ENCODE results near the gene CTXN2. TPM values are rescaled to one million over a fixed set of nuclear protein-coding genes. Genes with fewer than 3 reads are reported as not detected.

The CTXN2 gene
- polyA plus RNA-seq, 2 donors, result not detected

GRCh38 chr15:48205981-48206380 lies 14.5 kb downstream of the CTXN2 start, which contains the start of gene SLC12A1:
Gene SLC12A1, plus strand, starts transcription at chr15:48206302. Its CDS starts 1,418 bp downstream, at chr15:48207720.
- Histone ChIP-seq H3K4me3 (ENCODE audit: low read depth in 1 of 2, low read length in 2 of 2) (no peak within 1 kb of the TSS), H3K27me3 (ENCODE audit: control insufficient read depth in 1 of 2, insufficient read depth in 2 of 2, low read length in 2 of 2) (no peaks in the 10 kb centered on the region), H3K27ac (ENCODE audit: low read depth in 2 of 2, low read length in 1 of 2) (no peak within 1 kb of the TSS), H3K36me3 (ENCODE audit: control insufficient read depth in 2 of 2, insufficient read depth in 2 of 2, low read length in 1 of 2) (no peaks in the 10 kb centered on the region), H3K9me3 (ENCODE audit: control insufficient read depth in 2 of 2, insufficient read depth in 1 of 2, low read depth in 1 of 2, low read length in 1 of 2) (no peaks in the 10 kb centered on the region), H3K4me1 (ENCODE audit: control insufficient read depth in 2 of 2, insufficient read depth in 2 of 2, low read length in 1 of 2) (no peaks in the 10 kb centered on the region)
- WGBS, 2 donors, result 81 to 98% methylated on average over 1 of the region's 1 CpG

DNA sequence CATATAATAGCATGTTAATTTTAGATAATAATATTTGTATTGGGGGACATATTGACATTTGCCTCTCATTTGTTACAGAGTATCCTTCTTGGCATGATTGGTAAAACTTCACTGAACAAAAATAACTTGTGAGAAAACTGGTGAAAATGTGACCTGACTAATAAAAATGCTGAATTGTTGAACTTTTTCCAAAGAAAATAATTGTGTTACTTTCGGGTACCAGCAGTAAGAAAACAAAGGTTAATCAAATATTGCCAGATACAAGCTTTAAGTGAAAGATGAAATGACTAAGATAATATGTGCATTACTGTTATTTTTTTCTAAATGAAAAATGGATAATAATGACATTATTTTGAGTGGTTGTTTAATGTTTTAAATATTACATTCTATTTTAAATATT lies 29.8 kb downstream of the CTXN2 start:
- H3K4me1 ChIP-seq (ENCODE audit: control insufficient read depth in 2 of 2, insufficient read depth in 2 of 2, low read length in 1 of 2), result no peaks in the 10 kb centered on the region

GRCh38 chr15:48221885-48222284 lies 30.4 kb downstream of the CTXN2 start:
- no peaks in the 10 kb centered on the region for H3K27me3 ChIP-seq (ENCODE audit: control insufficient read depth in 1 of 2, insufficient read depth in 2 of 2, low read length in 2 of 2)
- no peak overlapping the region for H3K27ac ChIP-seq (ENCODE audit: low read depth in 2 of 2, low read length in 1 of 2)
- no peaks in the 10 kb centered on the region for H3K9me3 ChIP-seq (ENCODE audit: control insufficient read depth in 2 of 2, insufficient read depth in 1 of 2, low read depth in 1 of 2, low read length in 1 of 2)
- 79 to 89% methylated on average over 4 of the region's 4 CpGs for WGBS, 2 donors
- H3K4me1 ChIP-seq (ENCODE audit: control insufficient read depth in 2 of 2, insufficient read depth in 2 of 2, low read length in 1 of 2), result no peaks in the 10 kb centered on the region
- H3K4me3 ChIP-seq (ENCODE audit: low read depth in 1 of 2, low read length in 2 of 2), result no peak overlapping the region
- H3K36me3 ChIP-seq (ENCODE audit: control insufficient read depth in 2 of 2, insufficient read depth in 2 of 2, low read length in 1 of 2), result no peaks in the 10 kb centered on the region

More for the DNA sequence above, 29.8 kb downstream of the CTXN2 start:
- Histone ChIP-seq H3K27me3 (ENCODE audit: control insufficient read depth in 1 of 2, insufficient read depth in 2 of 2, low read length in 2 of 2) (no peaks in the 10 kb centered on the region), H3K27ac (ENCODE audit: low read depth in 2 of 2, low read length in 1 of 2) (no peak overlapping the region), H3K9me3 (ENCODE audit: control insufficient read depth in 2 of 2, insufficient read depth in 1 of 2, low read depth in 1 of 2, low read length in 1 of 2) (no peaks in the 10 kb centered on the region), H3K4me3 (ENCODE audit: low read depth in 1 of 2, low read length in 2 of 2) (no peak overlapping the region), H3K36me3 (ENCODE audit: control insufficient read depth in 2 of 2, insufficient read depth in 2 of 2, low read length in 1 of 2) (no peaks in the 10 kb centered on the region)
- 42 to 51% methylated on average over 1 of the region's 1 CpG for WGBS, 2 donors

DNA sequence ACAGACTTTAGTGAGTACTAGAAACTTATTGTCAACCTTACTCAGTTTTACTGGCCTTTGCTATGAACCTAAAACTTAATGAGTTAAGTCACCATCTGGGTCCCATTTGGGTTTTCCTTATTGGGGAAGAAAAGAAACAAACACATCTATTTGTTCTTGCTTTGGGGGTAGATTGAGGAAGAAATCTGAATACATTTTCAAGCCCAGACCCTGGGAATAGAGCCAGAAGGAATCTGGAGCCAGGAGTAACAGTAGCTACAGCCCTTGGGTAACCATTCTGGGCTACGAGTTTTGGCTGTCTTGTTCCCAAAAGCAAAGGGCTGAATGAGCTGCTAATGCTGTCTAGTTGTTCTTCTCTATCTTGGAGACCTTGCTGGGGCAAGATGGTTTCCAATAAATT lies 31.2 kb downstream of the CTXN2 start:
- no peak overlapping the region for H3K4me3 ChIP-seq (ENCODE audit: low read depth in 1 of 2, low read length in 2 of 2)
- H3K27me3 ChIP-seq (ENCODE audit: control insufficient read depth in 1 of 2, insufficient read depth in 2 of 2, low read length in 2 of 2), result no peaks in the 10 kb centered on the region
- WGBS, 2 donors, result 26 to 41% methylated on average over 1 of the region's 1 CpG
- no peaks in the 10 kb centered on the region for H3K36me3 ChIP-seq (ENCODE audit: control insufficient read depth in 2 of 2, insufficient read depth in 2 of 2, low read length in 1 of 2)
- no peaks in the 10 kb centered on the region for H3K9me3 ChIP-seq (ENCODE audit: control insufficient read depth in 2 of 2, insufficient read depth in 1 of 2, low read depth in 1 of 2, low read length in 1 of 2)
- no peak overlapping the region for H3K27ac ChIP-seq (ENCODE audit: low read depth in 2 of 2, low read length in 1 of 2)
- no peaks in the 10 kb centered on the region for H3K4me1 ChIP-seq (ENCODE audit: control insufficient read depth in 2 of 2, insufficient read depth in 2 of 2, low read length in 1 of 2)

DNA sequence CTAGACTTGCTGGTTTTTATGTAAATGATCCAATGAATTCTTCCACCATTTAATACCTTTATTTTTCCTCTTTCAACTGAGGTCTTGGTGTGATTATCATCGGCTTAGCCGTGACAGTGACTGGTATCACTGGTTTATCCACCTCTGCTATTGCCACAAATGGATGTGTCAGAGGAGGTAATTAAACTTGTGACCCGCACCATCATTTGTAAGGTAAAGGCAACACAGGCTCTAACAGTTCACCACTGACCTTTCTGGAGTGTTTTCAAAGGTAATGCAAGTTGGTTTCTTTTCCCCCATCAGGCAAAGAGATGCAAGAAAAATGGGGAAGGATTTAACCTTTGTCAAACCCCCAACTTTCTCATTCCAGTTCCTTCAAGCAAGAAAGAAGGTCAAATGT lies 34.3 kb downstream of the CTXN2 start:
- Histone ChIP-seq H3K36me3 (ENCODE audit: control insufficient read depth in 2 of 2, insufficient read depth in 2 of 2, low read length in 1 of 2) (no peaks in the 10 kb centered on the region), H3K27ac (ENCODE audit: low read depth in 2 of 2, low read length in 1 of 2) (no peak overlapping the region), H3K27me3 (ENCODE audit: control insufficient read depth in 1 of 2, insufficient read depth in 2 of 2, low read length in 2 of 2) (no peaks in the 10 kb centered on the region), H3K4me1 (ENCODE audit: control insufficient read depth in 2 of 2, insufficient read depth in 2 of 2, low read length in 1 of 2) (no peaks in the 10 kb centered on the region), H3K4me3 (ENCODE audit: low read depth in 1 of 2, low read length in 2 of 2) (no peak overlapping the region), H3K9me3 (ENCODE audit: control insufficient read depth in 2 of 2, insufficient read depth in 1 of 2, low read depth in 1 of 2, low read length in 1 of 2) (no peaks in the 10 kb centered on the region)
- 26 to 44% methylated on average over 3 of the region's 3 CpGs for WGBS, 2 donors

DNA sequence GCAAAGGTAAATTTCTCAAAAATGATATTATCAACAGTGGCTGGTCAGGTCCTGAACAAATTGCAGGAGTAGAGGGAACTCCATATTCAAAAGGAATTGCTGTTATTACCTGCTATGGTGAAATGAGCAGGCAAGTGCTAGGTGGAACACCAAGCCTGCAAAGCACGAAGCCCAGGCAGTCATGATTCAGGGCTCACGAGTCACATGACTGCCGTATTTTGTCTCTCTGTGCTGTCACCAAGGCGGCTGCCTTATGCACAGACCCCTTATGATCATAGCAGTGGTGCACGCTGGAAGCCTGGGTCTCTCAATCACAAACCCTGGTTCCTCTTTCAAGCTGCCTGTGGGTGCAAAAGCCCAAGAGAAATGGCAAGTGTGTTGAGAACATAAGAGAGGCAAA lies 39.0 kb downstream of the CTXN2 start:
- H3K27ac ChIP-seq (ENCODE audit: low read depth in 2 of 2, low read length in 1 of 2), result no peak overlapping the region

GRCh38 chr15:48233246-48233645 lies 41.8 kb downstream of the CTXN2 start:
- no peaks in the 10 kb centered on the region for H3K9me3 ChIP-seq (ENCODE audit: control insufficient read depth in 2 of 2, insufficient read depth in 1 of 2, low read depth in 1 of 2, low read length in 1 of 2)
- H3K36me3 ChIP-seq (ENCODE audit: control insufficient read depth in 2 of 2, insufficient read depth in 2 of 2, low read length in 1 of 2), result no peaks in the 10 kb centered on the region
- no peak overlapping the region for H3K4me3 ChIP-seq (ENCODE audit: low read depth in 1 of 2, low read length in 2 of 2)
- no peaks in the 10 kb centered on the region for H3K4me1 ChIP-seq (ENCODE audit: control insufficient read depth in 2 of 2, insufficient read depth in 2 of 2, low read length in 1 of 2)
- H3K27ac ChIP-seq (ENCODE audit: low read depth in 2 of 2, low read length in 1 of 2), result no peak overlapping the region
- H3K27me3 ChIP-seq (ENCODE audit: control insufficient read depth in 1 of 2, insufficient read depth in 2 of 2, low read length in 2 of 2), result no peaks in the 10 kb centered on the region

More for the DNA sequence above, 39.0 kb downstream of the CTXN2 start:
- Histone ChIP-seq H3K9me3 (ENCODE audit: control insufficient read depth in 2 of 2, insufficient read depth in 1 of 2, low read depth in 1 of 2, low read length in 1 of 2) (no peaks in the 10 kb centered on the region), H3K4me1 (ENCODE audit: control insufficient read depth in 2 of 2, insufficient read depth in 2 of 2, low read length in 1 of 2) (no peaks in the 10 kb centered on the region), H3K36me3 (ENCODE audit: control insufficient read depth in 2 of 2, insufficient read depth in 2 of 2, low read length in 1 of 2) (no peaks in the 10 kb centered on the region), H3K27me3 (ENCODE audit: control insufficient read depth in 1 of 2, insufficient read depth in 2 of 2, low read length in 2 of 2) (no peaks in the 10 kb centered on the region), H3K4me3 (ENCODE audit: low read depth in 1 of 2, low read length in 2 of 2) (no peak overlapping the region)
- 84% methylated on average over 5 of the region's 5 CpGs for WGBS, 2 donors

DNA sequence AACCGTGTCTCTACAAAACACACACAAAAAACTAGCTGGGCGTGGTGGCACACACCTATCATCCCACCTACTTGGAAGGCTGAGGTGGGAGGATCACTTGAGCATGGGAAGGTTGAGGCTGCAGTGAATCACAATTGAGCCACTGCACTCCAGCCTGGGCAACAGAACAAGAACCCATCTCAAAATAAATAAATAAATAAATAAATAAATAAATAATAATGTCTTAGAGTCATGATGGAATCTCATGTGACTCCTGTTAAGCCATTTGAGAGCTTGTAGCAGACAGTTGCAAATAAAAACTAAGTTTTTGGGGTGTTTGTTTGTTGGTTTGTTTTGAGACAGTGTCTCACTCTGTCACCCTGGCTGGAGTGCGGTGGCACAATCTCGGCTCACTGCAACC lies 47.9 kb downstream of the CTXN2 start:
- H3K9me3 ChIP-seq (ENCODE audit: control insufficient read depth in 2 of 2, insufficient read depth in 1 of 2, low read depth in 1 of 2, low read length in 1 of 2), result no peaks in the 10 kb centered on the region
- H3K4me3 ChIP-seq (ENCODE audit: low read depth in 1 of 2, low read length in 2 of 2), result no peak overlapping the region
- no peak overlapping the region for H3K27ac ChIP-seq (ENCODE audit: low read depth in 2 of 2, low read length in 1 of 2)
- WGBS, 2 donors, result 87 to 89% methylated on average over 4 of the region's 4 CpGs
- H3K4me1 ChIP-seq (ENCODE audit: control insufficient read depth in 2 of 2, insufficient read depth in 2 of 2, low read length in 1 of 2), result no peaks in the 10 kb centered on the region
- H3K27me3 ChIP-seq (ENCODE audit: control insufficient read depth in 1 of 2, insufficient read depth in 2 of 2, low read length in 2 of 2), result no peaks in the 10 kb centered on the region
- H3K36me3 ChIP-seq (ENCODE audit: control insufficient read depth in 2 of 2, insufficient read depth in 2 of 2, low read length in 1 of 2), result no peaks in the 10 kb centered on the region

DNA sequence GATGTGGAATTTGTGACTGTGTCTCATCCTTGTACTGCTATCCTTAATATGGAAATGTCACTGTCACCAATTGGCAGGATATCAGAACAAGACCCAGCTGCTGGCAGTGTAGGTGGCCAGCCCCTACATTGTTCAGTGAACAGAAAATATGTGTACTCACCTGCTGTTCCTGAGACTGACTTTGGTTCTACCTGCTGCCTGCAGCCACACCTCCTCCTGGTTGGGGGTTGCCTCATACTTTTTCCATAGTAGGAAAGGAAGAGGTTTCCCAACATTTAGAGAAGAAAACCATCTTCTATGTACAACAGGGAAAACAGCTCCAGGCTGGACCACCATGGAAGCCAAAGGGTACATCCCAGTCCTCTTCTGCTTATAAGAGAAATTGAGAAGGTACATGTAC lies 50.5 kb downstream of the CTXN2 start:
- H3K36me3 ChIP-seq (ENCODE audit: control insufficient read depth in 2 of 2, insufficient read depth in 2 of 2, low read length in 1 of 2), result no peaks in the 10 kb centered on the region
- no peaks in the 10 kb centered on the region for H3K9me3 ChIP-seq (ENCODE audit: control insufficient read depth in 2 of 2, insufficient read depth in 1 of 2, low read depth in 1 of 2, low read length in 1 of 2)
- H3K4me1 ChIP-seq (ENCODE audit: control insufficient read depth in 2 of 2, insufficient read depth in 2 of 2, low read length in 1 of 2), result no peaks in the 10 kb centered on the region
- no peak overlapping the region for H3K27ac ChIP-seq (ENCODE audit: low read depth in 2 of 2, low read length in 1 of 2)
- H3K4me3 ChIP-seq (ENCODE audit: low read depth in 1 of 2, low read length in 2 of 2), result no peak overlapping the region
- no peaks in the 10 kb centered on the region for H3K27me3 ChIP-seq (ENCODE audit: control insufficient read depth in 1 of 2, insufficient read depth in 2 of 2, low read length in 2 of 2)

GRCh38 chr15:48242535-48242934 lies 51.1 kb downstream of the CTXN2 start:
- WGBS, 2 donors, result 81 to 85% methylated on average over 4 of the region's 4 CpGs
- Histone ChIP-seq H3K4me1 (ENCODE audit: control insufficient read depth in 2 of 2, insufficient read depth in 2 of 2, low read length in 1 of 2) (no peaks in the 10 kb centered on the region), H3K27ac (ENCODE audit: low read depth in 2 of 2, low read length in 1 of 2) (no peak overlapping the region), H3K27me3 (ENCODE audit: control insufficient read depth in 1 of 2, insufficient read depth in 2 of 2, low read length in 2 of 2) (no peaks in the 10 kb centered on the region), H3K9me3 (ENCODE audit: control insufficient read depth in 2 of 2, insufficient read depth in 1 of 2, low read depth in 1 of 2, low read length in 1 of 2) (no peaks in the 10 kb centered on the region), H3K4me3 (ENCODE audit: low read depth in 1 of 2, low read length in 2 of 2) (no peak overlapping the region), H3K36me3 (ENCODE audit: control insufficient read depth in 2 of 2, insufficient read depth in 2 of 2, low read length in 1 of 2) (no peaks in the 10 kb centered on the region)

Measured in esophagus (tissue), 2 donors.